GM12874 (cell line): ENCODE data around the gene USP30.

Experiments used
- CTCF ChIP-seq: IDR thresholded peaks from 2 replicates; pipeline ENCODE4 v1.5.1; 2011; ENCODE audit warnings: low read depth, mild to moderate bottlenecking, control low read depth, low read length, moderate library complexity; ENCODE audit not compliant: insufficient read depth

USP30 gene

GRCh38 chr12:109097140-109097434 lies 44.7 kb downstream of the USP30 start:
- no peak for TF ChIP-seq CTCF

- TF ChIP-seq CTCF, result no peak
These were observed 45.2 kb downstream of the USP30 start, which contains the start of gene UNG for GRCh38 chr12:109097435-109098182. UNG (plus strand) TSS chr12:109097597; CDS start chr12:109097680, 83 bp downstream.

GRCh38 chr12:109098183-109098604 lies 45.8 kb downstream of the USP30 start:
- TF ChIP-seq CTCF, result no peak

GRCh38 chr12:109098651-109099050 lies 46.3 kb downstream of the USP30 start:
- TF ChIP-seq CTCF, result no peak

- TF ChIP-seq CTCF, result no peak
These were observed 47.1 kb downstream of the USP30 start for GRCh38 chr12:109099431-109100020.

GRCh38 chr12:109100741-109101140 lies 48.4 kb downstream of the USP30 start:
- TF ChIP-seq CTCF, result no peak

- TF ChIP-seq CTCF, result no peak
These were observed 50.1 kb downstream of the USP30 start for GRCh38 chr12:109102491-109102890.
